GM10248 (cell line): Measurements from ENCODE around the gene PDHX.

ENCODE experiments used
- CTCF ChIA-PET: fragments of 300-600 bp; sonication (Branson Sonifier 250); formaldehyde crosslinking; extraction: SDS; loops from one replicate; lab custom pipeline; 2021; ENCODE audit warnings: antibody characterized with exemption; lab: Yijun Ruan, JAX
- POLR2A ChIA-PET: fragments of 350-650 bp; sonication (Branson Sonifier 250); formaldehyde crosslinking; extraction: SDS; loops from one replicate; lab custom pipeline; 2020; ENCODE audit warnings: antibody characterized with exemption; lab: Yijun Ruan, JAX
- DNase-seq: peaks from one replicate; pipeline ENCODE4 v3.0.0; 2012; ENCODE audit errors: extremely low spot score
- CTCF ChIP-seq: IDR thresholded peaks from 2 replicates; pipeline ENCODE4 v1.5.1; 2012; ENCODE audit warnings: mild to moderate bottlenecking, low read depth; ENCODE audit errors: extremely low read depth, missing control alignments, control extremely low read depth

PDHX gene

GRCh38 chr11:34897171-34897870 is 19.1 kb upstream of the PDHX start:
- no peak for DNase-seq
- CTCF ChIA-PET, result interaction anchor here (1.2 kb wide), 1 partner anchor 11 kb away, joined by 3 read pairs; no protein-coding TSS in a partner anchor
- TF ChIP-seq CTCF, result no peak
- POLR2A ChIA-PET, result no interaction called here

DNA sequence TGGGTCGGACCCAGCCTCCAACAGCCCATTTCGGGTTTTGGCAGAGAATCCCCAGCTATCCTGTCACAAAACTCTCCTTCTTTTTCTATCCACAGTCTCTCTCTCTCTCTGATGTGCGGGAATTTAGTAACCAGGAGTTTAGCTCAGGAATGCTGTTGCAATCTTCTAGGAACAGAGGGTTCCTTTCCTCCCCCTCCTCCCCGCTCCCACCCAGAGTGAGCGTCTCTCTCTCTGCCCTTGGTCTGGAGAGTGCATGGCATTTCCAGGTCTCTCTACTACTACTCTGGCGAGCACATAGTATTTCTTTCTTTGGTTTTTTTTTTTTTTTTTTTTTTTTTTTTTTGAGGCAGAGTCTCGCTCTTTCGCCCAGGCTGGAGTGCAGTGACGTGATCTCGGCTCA is 17.9 kb upstream of the PDHX start:
- POLR2A ChIA-PET, result no interaction called here
- no peak for DNase-seq
- no peak for TF ChIP-seq CTCF
- CTCF ChIA-PET, result no interaction called here

GRCh38 chr11:34899633-34900016 is 16.8 kb upstream of the PDHX start:
- ChIA-PET CTCF (no interaction called here), POLR2A (no interaction called here)
- no peak for DNase-seq
- TF ChIP-seq CTCF, result no peak

DNA sequence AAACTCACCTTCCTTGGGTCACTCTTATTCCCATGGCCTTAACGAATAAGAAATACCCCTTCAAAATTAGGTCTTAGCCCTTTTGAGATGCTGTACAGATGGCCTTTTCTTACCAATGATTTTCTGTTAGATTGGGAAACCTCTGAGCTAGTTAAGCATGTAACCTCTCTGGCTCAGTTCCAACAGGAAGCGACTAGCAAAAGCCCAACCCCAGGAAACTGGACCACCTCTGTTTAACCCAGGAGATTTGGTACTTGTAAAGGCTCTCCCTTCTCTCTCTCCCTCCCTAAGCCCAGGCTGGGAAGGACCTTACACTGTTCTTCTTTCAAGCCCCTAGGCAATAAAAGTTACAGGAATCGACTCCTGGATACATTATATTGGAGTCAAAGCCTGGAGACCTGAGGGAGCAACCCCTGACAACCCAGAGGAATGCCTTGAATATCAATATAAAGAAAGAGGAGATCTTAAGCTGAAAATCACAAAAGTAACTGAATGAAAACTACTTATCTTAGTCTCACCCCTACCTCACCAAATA is 11.9 kb upstream of the PDHX start:
- CTCF ChIA-PET, result no interaction called here
- TF ChIP-seq CTCF, result no peak
- no peak for DNase-seq
- POLR2A ChIA-PET, result no interaction called here

GRCh38 chr11:34905666-34906065 is 10.8 kb upstream of the PDHX start:
- no peak for DNase-seq
- CTCF ChIA-PET, result no interaction called here
- POLR2A ChIA-PET, result no interaction called here
- TF ChIP-seq CTCF, result no peak

DNA sequence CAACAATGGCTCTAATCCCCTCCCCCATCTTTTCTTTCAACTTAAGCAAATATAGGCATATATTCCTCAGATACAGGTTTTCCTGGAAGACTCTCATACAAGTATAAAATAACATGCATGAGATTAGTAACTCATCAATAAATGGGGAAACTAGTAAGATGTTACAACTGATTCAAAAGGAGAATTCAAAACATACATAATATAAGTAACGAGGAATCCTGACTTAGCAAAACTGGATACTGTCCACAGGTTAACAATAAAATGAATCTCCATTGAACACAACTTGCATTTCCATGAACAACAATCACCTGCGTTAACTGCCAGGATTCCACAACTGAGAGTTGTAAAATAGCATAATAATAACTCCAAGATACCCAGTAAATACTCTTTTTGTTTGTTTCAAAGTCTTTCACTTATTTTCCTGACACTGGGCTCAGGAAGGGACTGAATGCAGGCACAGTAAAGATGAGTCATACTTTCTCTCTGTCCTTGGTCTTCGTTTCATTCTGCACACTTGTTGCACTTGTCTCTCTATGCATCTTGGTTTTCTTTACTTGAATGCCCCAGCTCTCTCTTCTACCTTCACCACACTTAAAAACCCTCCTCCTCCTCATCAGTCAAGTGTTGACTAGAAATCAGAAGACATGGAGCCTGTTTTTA is 8.4 kb upstream of the PDHX start:
- ChIA-PET POLR2A (no interaction called here), CTCF (interaction anchor here (1.3 kb wide), 1 partner anchor 18 kb away, joined by 3 read pairs; no protein-coding TSS in a partner anchor)
- DNase-seq, result peak; percentile 10
- no peak for TF ChIP-seq CTCF
